Stimulated activated CD8-positive, alpha-beta memory T cell treated with anti-CD3 and anti-CD28 coated beads, Interleukin-7, amount 100 ng/mL, for 1 hour (primary cell): ENCODE measurements around the gene MLYCD.

Source experiments
- DNase-seq, 2 donors: peaks; one replicate each; pipeline ENCODE4 v3.0.0-alpha.2; 2020; ENCODE audit warnings: low read depth in 2 of 2

MLYCD gene

GRCh38 chr16:83898463-83899271 is at the start of gene MLYCD:
TSS of gene MLYCD (plus strand) at chr16:83899115. CDS start at chr16:83899145, 30 bp downstream.
- peak; percentile 35 to 46 for DNase-seq

- no peak for DNase-seq
These were observed 49.5 kb upstream of the MLYCD start for GRCh38 chr16:83849421-83849820.

- DNase-seq = no peak
These were observed 48.0 kb upstream of the MLYCD start for GRCh38 chr16:83850947-83851346.

- no peak for DNase-seq
These were observed 47.4 kb upstream of the MLYCD start for GRCh38 chr16:83851473-83851872.

GRCh38 chr16:83852774-83853173 is 46.1 kb upstream of the MLYCD start:
- DNase-seq = no peak

- DNase-seq = no peak
These were observed 45.1 kb upstream of the MLYCD start for GRCh38 chr16:83853834-83854233.

GRCh38 chr16:83854420-83854819 is 44.5 kb upstream of the MLYCD start:
- DNase-seq = no peak

GRCh38 chr16:83856792-83857191 is 42.1 kb upstream of the MLYCD start:
- no peak for DNase-seq

GRCh38 chr16:83859265-83859664 is 39.6 kb upstream of the MLYCD start:
- no peak for DNase-seq

GRCh38 chr16:83862661-83863060 is 36.3 kb upstream of the MLYCD start:
- no peak for DNase-seq

GRCh38 chr16:83863682-83864081 is 35.2 kb upstream of the MLYCD start:
- no peak for DNase-seq

GRCh38 chr16:83870830-83871229 is 28.1 kb upstream of the MLYCD start:
- no peak for DNase-seq

GRCh38 chr16:83878838-83879237 is 20.1 kb upstream of the MLYCD start:
- DNase-seq = no peak

GRCh38 chr16:83882163-83882885 is 16.6 kb upstream of the MLYCD start:
- DNase-seq = no peak

- DNase-seq = no peak
These were observed 12.5 kb upstream of the MLYCD start for GRCh38 chr16:83886199-83886971.

GRCh38 chr16:83887080-83887479 is 11.8 kb upstream of the MLYCD start:
- DNase-seq = no peak

GRCh38 chr16:83887564-83887963 is 11.4 kb upstream of the MLYCD start:
- no peak for DNase-seq

- no peak for DNase-seq
These were observed 10.3 kb upstream of the MLYCD start for GRCh38 chr16:83888672-83889044.

GRCh38 chr16:83890359-83890758 is 8.6 kb upstream of the MLYCD start:
- DNase-seq = no peak

- DNase-seq = no peak
These were observed 7.2 kb upstream of the MLYCD start for GRCh38 chr16:83891742-83892141.

GRCh38 chr16:83895243-83895642 is 3.7 kb upstream of the MLYCD start:
- no peak for DNase-seq

- no peak for DNase-seq
These were observed 3.0 kb upstream of the MLYCD start for GRCh38 chr16:83895942-83896341.
